ENCODE data around the gene MYRIP.
"Not testable (repeated sequence)": the region's sequence is repeated elsewhere in the genome, so short reads cannot be mapped to it uniquely, and the experiment has no call there.

MYRIP gene

DNA sequence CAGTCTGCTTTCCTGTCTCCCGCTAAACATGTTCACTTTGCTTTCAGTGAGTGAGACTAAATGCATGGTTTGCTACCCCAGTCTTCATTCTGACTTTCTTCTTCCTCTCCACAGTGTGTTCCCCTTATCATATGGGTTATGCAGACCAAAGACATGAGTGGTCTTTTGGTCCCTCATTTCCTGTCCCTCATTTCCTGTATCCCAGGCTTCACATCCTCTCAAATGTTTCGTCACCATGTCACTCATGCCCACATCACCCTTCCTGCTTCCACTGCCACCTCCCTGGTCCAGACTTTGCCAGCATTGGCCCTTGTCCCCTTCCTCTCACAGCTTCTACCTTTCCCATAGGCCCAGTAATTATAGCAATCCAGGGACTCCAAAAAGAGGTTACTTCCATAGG is 209.0 kb downstream of the MYRIP start:
- Histone ChIP-seq H3K9me3 (replicated peaks in 1 of 11) (peaks cover 0 to 4% (median 0%) of the 10 kb centered on the region in 11 experiments; a peak in 4 of 22 replicates), H3K36me3 (no peaks in the 10 kb centered on the region), H3K27me3 (no peaks in the 10 kb centered on the region), H3K4me3 (no peak overlapping the region), H3K9ac (no peak overlapping the region), H3K4me1 (peaks cover 5 to 19% (median 11%) of the 10 kb centered on the region in 10 experiments; a peak in 16 of 20 replicates), H3K4me2 (peak overlapping the region in 10 of 11 experiments; percentile 5 to 61 (median 28); a peak in 11 of 22 replicates), H4K20me1 (no peaks in the 10 kb centered on the region), H3K27ac (no peak overlapping the region)
- no peak for TF ChIP-seq Cebpa-rat (IDR thresholded peaks at IDR 0.05)

DNA sequence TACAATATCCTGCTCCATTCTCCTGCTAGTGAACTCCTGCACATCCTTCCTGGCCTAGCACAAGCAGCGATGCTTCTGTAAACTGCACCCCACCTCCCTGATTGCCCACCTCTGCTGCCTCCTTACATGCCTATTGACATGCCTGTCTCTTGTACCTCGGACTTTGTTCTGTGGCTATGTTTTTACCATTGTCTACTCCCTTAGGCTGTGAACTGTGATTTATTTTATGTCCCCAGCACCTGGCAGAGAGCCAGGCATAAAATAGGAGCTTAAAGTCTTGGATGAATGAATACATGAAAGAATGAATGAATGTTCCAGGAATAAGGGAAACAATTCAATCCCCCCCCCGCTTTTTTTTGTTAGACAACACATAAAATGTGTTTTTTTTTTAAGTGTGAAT is 210.0 kb downstream of the MYRIP start:
- no peak overlapping the region for H3K4me2 ChIP-seq
- H3K36me3 ChIP-seq: no peaks in the 10 kb centered on the region
- no peak overlapping the region for H3K4me3 ChIP-seq
- H3K27me3 ChIP-seq: no peaks in the 10 kb centered on the region
- peaks cover 2 to 14% (median 6%) of the 10 kb centered on the region in 11 experiments; a peak in 20 of 22 replicates for H3K9me3 ChIP-seq (replicated peaks in 1 of 11)
- H3K9ac ChIP-seq: no peak overlapping the region
- peaks cover 5 to 19% (median 11%) of the 10 kb centered on the region in 10 experiments; a peak in 16 of 20 replicates for H3K4me1 ChIP-seq
- no peak overlapping the region for H3K27ac ChIP-seq
- no peaks in the 10 kb centered on the region for H4K20me1 ChIP-seq
- TF ChIP-seq Cebpa-rat (IDR thresholded peaks at IDR 0.05): no peak

DNA sequence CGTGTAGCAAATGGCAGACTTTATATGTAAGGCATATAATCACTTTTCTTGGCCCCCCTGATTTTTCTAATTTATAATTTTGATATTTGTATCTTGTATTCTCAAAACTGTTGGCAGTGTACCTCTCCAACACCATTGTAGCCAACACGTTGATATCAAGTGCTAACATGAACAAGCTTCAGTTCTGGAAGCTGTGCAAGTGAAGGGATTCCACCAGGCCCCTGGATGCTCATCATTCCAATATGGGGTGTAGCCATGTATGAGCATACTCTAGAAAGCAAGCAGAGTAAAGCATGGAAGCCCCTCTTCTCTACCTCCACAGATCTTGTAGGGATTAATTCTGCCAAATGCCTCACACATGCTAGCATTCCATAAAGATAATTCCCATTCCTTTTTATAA is 211.3 kb downstream of the MYRIP start:
- peaks cover 5 to 19% (median 11%) of the 10 kb centered on the region in 10 experiments; a peak in 16 of 20 replicates for H3K4me1 ChIP-seq
- no peaks in the 10 kb centered on the region for H4K20me1 ChIP-seq
- no peaks in the 10 kb centered on the region for H3K27me3 ChIP-seq
- H3K9ac ChIP-seq: no peak overlapping the region
- peaks cover 16 to 27% (median 19%) of the 10 kb centered on the region in 11 experiments for H3K9me3 ChIP-seq (replicated peaks in 1 of 11)
- H3K36me3 ChIP-seq: no peaks in the 10 kb centered on the region
- no peak overlapping the region for H3K4me3 ChIP-seq
- H3K27ac ChIP-seq: no peak overlapping the region
- H3K4me2 ChIP-seq: peak overlapping the region in 3 of 11 experiments; percentile 8 to 51 (median 12); a peak in 4 of 22 replicates
- no peak for TF ChIP-seq Cebpa-rat (IDR thresholded peaks at IDR 0.05)

DNA sequence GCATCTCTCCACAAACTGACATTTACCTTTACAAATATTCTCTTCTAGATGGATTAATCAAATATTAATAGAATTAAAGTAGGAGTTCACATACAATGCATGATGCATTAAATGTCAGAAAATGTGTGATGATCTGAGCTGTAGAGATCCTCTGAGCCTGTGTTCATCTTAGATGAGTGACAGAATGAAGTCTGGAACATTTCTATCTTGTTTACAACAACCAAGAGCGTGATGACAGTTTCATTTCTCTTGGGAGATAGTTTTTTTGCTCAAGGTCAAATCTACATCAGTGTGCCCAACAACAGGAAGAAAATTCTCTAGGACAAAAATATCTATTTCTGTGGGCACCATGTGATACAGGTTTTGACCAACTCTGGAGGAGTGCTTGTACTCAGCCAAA is 211.9 kb downstream of the MYRIP start:
- H3K4me3 ChIP-seq: no peak overlapping the region
- H3K9me3 ChIP-seq (replicated peaks in 1 of 11): peaks cover 22 to 33% (median 25%) of the 10 kb centered on the region in 11 experiments
- no peak for TF ChIP-seq Cebpa-rat (IDR thresholded peaks at IDR 0.05)
- no peaks in the 10 kb centered on the region for H3K36me3 ChIP-seq
- H3K27me3 ChIP-seq: no peaks in the 10 kb centered on the region
- peak overlapping the region in 6 of 11 experiments; percentile 8 to 51 (median 23); a peak in 7 of 22 replicates for H3K4me2 ChIP-seq
- no peak overlapping the region for H3K9ac ChIP-seq
- no peaks in the 10 kb centered on the region for H4K20me1 ChIP-seq
- peaks cover 5 to 19% (median 11%) of the 10 kb centered on the region in 10 experiments; a peak in 16 of 20 replicates for H3K4me1 ChIP-seq
- H3K27ac ChIP-seq: no peak overlapping the region

DNA sequence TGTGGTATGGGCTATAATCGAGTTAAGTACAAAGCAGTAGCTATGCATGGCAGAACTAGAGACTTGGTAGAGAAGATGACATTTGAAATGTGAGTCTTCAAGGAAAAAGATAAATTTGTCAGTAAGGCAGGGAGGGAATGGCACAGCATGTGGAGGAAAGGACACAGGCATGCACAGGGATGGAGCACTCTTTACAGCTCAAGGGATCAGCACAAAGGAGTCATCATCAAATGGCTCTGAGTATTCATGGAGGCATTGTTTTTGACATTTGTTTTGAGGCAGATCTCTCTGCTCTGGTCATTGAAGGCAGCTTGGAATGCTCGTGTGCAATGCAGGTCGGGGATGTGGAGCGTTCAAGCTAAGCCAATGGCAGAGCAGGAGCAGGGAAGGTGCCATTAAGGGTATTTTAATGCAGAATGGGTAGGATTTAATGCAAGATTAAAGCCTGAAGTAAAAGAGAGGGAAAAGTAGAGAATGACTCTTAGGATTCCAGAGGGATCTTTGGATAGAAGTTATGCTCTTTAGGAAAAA is 213.0 kb downstream of the MYRIP start:
- Histone ChIP-seq H3K27me3 (no peaks in the 10 kb centered on the region), H3K36me3 (no peaks in the 10 kb centered on the region), H3K4me1 (peaks cover 5 to 19% (median 11%) of the 10 kb centered on the region in 10 experiments; a peak in 16 of 20 replicates), H3K4me3 (no peak overlapping the region), H3K9me3 (replicated peaks in 1 of 11) (peaks cover 32 to 43% (median 36%) of the 10 kb centered on the region in 11 experiments), H3K9ac (no peak overlapping the region), H3K4me2 (peak overlapping the region in 1 of 11 experiments; percentile 51; a peak in 1 of 22 replicates), H3K27ac (no peak overlapping the region), H4K20me1 (no peaks in the 10 kb centered on the region)
- TF ChIP-seq Cebpa-rat (IDR thresholded peaks at IDR 0.05): no peak

DNA sequence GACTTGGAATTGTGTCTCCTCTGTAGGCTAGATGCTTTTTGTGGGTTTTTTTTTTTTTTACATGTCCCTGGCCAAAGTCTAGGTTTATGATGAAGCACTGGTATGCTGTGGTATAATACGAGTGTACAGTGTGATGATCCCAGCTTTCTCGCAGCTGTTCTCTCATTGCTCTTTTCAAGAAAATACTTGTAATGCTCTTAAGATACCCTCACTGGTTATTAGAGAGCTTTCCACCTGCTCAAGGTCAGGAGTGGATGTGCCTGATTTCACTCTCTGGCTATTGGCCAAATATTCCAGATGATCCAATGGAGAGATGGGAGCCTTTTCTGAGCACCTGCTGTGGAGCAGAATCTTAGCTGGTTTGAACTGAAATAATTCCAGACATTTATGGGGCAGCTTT is 215.1 kb downstream of the MYRIP start:
- Histone ChIP-seq H3K36me3 (no peaks in the 10 kb centered on the region), H3K9ac (no peak overlapping the region), H3K27ac (no peak overlapping the region), H3K4me2 (no peak overlapping the region), H3K27me3 (no peaks in the 10 kb centered on the region), H4K20me1 (no peaks in the 10 kb centered on the region), H3K9me3 (replicated peaks in 1 of 11) (peaks cover 33 to 49% (median 39%) of the 10 kb centered on the region in 11 experiments), H3K4me1 (peaks cover 0 to 13% (median 8%) of the 10 kb centered on the region in 10 experiments; a peak in 9 of 20 replicates), H3K4me3 (no peak overlapping the region)
- no peak for TF ChIP-seq Cebpa-rat (IDR thresholded peaks at IDR 0.05)

DNA sequence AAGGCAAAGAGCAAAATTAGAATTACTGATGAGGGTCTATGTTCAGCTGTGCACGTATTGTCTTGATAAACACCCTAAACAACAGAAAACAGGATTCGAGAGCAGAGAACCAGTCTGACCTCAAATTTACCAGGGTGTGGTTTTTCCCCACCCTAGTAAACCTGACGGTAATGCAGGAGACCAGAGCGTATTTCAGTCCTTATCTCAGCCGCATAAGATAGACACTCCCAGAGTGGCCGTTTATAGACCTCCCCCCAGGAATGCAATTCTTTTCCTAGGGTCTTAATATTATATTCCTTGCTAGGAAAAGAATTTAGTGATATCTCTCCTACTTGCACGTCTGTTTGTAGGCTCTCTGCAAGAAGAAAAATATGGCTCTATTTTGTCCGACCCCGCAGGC is 216.5 kb downstream of the MYRIP start:
- H3K4me1 ChIP-seq: peaks cover 0 to 12% (median 8%) of the 10 kb centered on the region in 10 experiments; a peak in 9 of 20 replicates
- not testable (repeated sequence) for H3K4me3 ChIP-seq, H4K20me1 ChIP-seq, H3K27ac ChIP-seq, H3K4me2 ChIP-seq, H3K36me3 ChIP-seq, H3K9ac ChIP-seq, H3K27me3 ChIP-seq
- peaks cover 33 to 49% (median 41%) of the 10 kb centered on the region in 11 experiments for H3K9me3 ChIP-seq (replicated peaks in 1 of 11)

DNA sequence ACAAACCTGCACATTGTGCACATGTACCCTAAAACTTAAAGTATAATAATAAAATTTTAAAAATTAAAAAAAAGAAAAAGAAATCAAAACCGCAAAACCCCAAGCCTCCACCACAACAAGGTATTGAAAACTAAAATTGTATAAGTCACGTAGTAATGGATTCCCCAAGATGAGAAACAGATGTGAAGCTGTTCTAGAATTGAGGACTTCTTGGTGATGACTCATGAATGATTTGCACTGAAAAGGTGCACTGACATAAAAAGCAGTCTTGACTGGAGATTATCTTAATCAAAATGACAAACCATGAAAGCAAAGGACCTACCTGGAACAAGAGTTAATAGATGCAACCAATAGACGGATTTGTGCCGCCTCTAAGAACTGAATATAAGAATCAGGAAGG is 225.8 kb downstream of the MYRIP start:
- Histone ChIP-seq H3K36me3 (no peaks in the 10 kb centered on the region), H3K9ac (no peak overlapping the region), H4K20me1 (no peaks in the 10 kb centered on the region), H3K4me3 (no peak overlapping the region), H3K9me3 (replicated peaks in 1 of 11) (peaks cover 0 to 3% (median 0%) of the 10 kb centered on the region in 11 experiments; a peak in 1 of 22 replicates), H3K4me1 (no peaks in the 10 kb centered on the region), H3K4me2 (no peak overlapping the region), H3K27ac (no peak overlapping the region), H3K27me3 (no peaks in the 10 kb centered on the region)
- TF ChIP-seq Cebpa-rat (IDR thresholded peaks at IDR 0.05): no peak

DNA sequence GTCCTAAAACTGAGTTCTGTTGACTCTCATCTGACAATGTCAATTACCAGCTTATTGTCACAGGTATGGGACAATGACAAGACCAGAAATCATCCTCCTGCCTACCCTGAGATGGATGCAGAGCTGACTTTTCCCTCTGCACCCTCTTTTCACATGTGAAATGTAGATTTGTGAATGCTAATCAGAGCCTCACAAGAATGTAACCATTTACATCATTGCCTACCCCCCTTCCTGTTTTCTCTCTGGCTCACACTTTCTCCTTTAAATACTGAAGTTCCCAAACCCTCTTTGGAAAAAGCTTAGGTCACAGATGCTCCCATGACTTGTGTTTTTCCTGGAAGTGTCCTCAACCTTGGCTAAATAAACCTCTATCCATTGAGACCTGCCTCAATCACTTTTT is 228.2 kb downstream of the MYRIP start:
- Histone ChIP-seq H3K4me2 (no peak overlapping the region), H3K36me3 (no peaks in the 10 kb centered on the region), H3K4me3 (no peak overlapping the region), H3K4me1 (no peaks in the 10 kb centered on the region), H3K9ac (no peak overlapping the region), H4K20me1 (no peaks in the 10 kb centered on the region), H3K9me3 (replicated peaks in 1 of 11) (0 out of 22 replicates have a peak, but pooled peaks cover 0 to 3% (median 0%) of the 10 kb centered on the region in 11 experiments), H3K27ac (no peak overlapping the region), H3K27me3 (no peaks in the 10 kb centered on the region)
- no peak for TF ChIP-seq Cebpa-rat (IDR thresholded peaks at IDR 0.05)
